Panc1 (cell line): ENCODE data around the gene SPSB3.

ENCODE experiments used
- POLR2AphosphoS5 ChIP-seq: IDR thresholded peaks from 2 replicates; pipeline ENCODE4 v1.6.1; 2012; ENCODE audit warnings: mild to moderate bottlenecking, low read depth, low read length, moderate library complexity
- SIN3A ChIP-seq: IDR thresholded peaks from 2 replicates; pipeline ENCODE4 v1.6.1; 2012; ENCODE audit warnings: low read depth, mild to moderate bottlenecking, low read length, moderate library complexity, borderline replicate concordance; ENCODE audit not compliant: insufficient read depth
- TCF7L2 ChIP-seq: IDR thresholded peaks from 2 replicates; pipeline ENCODE4 v1.6.1; 2011; ENCODE audit warnings: mild to moderate bottlenecking, low read depth, low read length, inconsistent platforms
- TF ChIP-seq, protein P1 (sequence below): fragments of 450-650 bp; IDR thresholded peaks from 2 replicates; pipeline ENCODE4 v1.5.1; 2017; ENCODE audit warnings: mild to moderate bottlenecking
- TF ChIP-seq, protein P2 (sequence below), 2 experiments: IDR thresholded peaks; 2 replicates each; pipeline ENCODE4 v1.6.1; 2011 to 2012; ENCODE audit warnings: low read depth in 2 of 2, control low read depth in 1 of 2, low read length in 1 of 2, mild to moderate bottlenecking in 1 of 2, moderate library complexity in 1 of 2; ENCODE audit not compliant: insufficient read depth in 1 of 2

DNA sequence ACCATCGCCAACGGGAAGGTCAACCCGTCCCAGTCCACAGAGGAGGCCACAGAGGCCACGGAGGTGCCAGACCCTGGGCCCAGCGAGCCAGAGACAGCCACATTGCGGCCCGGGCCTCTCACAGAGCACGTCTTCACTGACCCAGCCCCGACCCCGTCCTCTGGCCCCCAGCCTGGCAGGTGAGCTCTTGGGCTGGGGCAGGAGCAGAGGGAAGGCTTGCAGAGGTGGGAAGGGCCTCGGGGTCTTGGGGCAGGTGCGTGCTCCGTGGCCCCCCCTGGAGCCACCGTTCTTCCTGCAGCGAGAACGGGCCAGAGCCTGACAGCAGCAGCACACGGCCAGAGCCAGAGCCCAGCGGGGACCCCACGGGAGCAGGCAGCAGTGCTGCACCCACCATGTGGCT lies 16.1 kb downstream of the SPSB3 start:
- TF ChIP-seq, protein P1, sequence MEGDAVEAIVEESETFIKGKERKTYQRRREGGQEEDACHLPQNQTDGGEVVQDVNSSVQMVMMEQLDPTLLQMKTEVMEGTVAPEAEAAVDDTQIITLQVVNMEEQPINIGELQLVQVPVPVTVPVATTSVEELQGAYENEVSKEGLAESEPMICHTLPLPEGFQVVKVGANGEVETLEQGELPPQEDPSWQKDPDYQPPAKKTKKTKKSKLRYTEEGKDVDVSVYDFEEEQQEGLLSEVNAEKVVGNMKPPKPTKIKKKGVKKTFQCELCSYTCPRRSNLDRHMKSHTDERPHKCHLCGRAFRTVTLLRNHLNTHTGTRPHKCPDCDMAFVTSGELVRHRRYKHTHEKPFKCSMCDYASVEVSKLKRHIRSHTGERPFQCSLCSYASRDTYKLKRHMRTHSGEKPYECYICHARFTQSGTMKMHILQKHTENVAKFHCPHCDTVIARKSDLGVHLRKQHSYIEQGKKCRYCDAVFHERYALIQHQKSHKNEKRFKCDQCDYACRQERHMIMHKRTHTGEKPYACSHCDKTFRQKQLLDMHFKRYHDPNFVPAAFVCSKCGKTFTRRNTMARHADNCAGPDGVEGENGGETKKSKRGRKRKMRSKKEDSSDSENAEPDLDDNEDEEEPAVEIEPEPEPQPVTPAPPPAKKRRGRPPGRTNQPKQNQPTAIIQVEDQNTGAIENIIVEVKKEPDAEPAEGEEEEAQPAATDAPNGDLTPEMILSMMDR = no peak
- TF ChIP-seq, protein P2, sequence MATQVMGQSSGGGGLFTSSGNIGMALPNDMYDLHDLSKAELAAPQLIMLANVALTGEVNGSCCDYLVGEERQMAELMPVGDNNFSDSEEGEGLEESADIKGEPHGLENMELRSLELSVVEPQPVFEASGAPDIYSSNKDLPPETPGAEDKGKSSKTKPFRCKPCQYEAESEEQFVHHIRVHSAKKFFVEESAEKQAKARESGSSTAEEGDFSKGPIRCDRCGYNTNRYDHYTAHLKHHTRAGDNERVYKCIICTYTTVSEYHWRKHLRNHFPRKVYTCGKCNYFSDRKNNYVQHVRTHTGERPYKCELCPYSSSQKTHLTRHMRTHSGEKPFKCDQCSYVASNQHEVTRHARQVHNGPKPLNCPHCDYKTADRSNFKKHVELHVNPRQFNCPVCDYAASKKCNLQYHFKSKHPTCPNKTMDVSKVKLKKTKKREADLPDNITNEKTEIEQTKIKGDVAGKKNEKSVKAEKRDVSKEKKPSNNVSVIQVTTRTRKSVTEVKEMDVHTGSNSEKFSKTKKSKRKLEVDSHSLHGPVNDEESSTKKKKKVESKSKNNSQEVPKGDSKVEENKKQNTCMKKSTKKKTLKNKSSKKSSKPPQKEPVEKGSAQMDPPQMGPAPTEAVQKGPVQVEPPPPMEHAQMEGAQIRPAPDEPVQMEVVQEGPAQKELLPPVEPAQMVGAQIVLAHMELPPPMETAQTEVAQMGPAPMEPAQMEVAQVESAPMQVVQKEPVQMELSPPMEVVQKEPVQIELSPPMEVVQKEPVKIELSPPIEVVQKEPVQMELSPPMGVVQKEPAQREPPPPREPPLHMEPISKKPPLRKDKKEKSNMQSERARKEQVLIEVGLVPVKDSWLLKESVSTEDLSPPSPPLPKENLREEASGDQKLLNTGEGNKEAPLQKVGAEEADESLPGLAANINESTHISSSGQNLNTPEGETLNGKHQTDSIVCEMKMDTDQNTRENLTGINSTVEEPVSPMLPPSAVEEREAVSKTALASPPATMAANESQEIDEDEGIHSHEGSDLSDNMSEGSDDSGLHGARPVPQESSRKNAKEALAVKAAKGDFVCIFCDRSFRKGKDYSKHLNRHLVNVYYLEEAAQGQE (IDR thresholded peaks at IDR 0.05; ENCODE audit: insufficient read depth in 1 of 2, low read depth in 2 of 2, low read length in 1 of 2) = no peak
- TF ChIP-seq POLR2AphosphoS5 (no peak), TCF7L2 (no peak), SIN3A (no peak)
